Fibroblast of villous mesenchyme (primary cell): Measurements from ENCODE around the gene RBBP8NL. TPM values are rescaled to one million over a fixed set of nuclear protein-coding genes. Genes with fewer than 3 reads are reported as not detected.

Experiments
- DNase-seq: peaks from one replicate; pipeline ENCODE4 v3.0.0-alpha.2; 2010; ENCODE audit warnings: low read depth
- H3K4me3 ChIP-seq: 2 replicates; pipeline ENCODE4 v1.5.1; 2011; ENCODE audit warnings: low read depth, mild to moderate bottlenecking, low read length
- total RNA-seq: library from RNA; depleted of rRNA; stranded (reverse); fragments of >200 nt; gene quantifications from 2 replicates; pipeline ENCODE4 v1.2.3, GENCODE V29; 2012
- TF ChIP-seq, protein P1 (sequence below): IDR thresholded peaks from 2 replicates; pipeline ENCODE4 v1.5.1; 2012; ENCODE audit warnings: low read depth, mild to moderate bottlenecking, low read length; ENCODE audit not compliant: insufficient read depth

Gene RBBP8NL
- total RNA-seq, 1 donor = not detected

DNA sequence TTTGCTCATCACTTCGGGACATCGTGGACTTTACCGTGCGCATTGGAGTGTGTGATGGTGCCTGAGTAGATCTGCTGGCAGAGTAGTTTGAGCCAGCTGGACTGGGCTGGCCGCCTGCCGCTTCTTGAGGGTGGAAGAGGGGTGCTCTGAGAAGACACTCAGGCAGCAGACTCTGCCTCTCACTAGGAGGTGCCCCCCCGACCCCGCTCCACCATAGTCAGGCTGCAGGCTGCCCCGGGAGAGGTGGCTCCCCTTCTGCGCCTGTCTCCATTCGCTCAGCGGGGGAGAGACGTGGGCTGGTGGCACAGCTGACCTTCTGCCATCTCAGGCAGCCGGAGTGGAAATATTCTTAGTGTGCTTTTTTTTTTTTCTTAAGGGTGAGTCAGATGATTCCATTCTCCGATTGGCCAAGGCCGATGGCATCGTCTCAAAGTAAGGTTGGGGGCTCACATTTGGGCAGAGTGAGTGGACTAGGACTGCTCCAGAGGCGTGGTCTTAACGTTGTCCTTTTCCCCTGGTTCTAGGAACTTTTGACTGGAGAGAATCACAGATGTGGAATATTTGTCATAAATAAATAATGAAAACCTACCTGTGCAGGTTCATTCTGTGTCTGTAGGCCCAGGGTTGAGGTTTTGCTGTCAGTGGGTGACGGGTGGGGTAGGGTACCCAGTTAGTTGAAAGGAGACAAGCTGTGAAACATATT lies 39.3 kb downstream of the RBBP8NL start:
- DNase-seq = no peak
- TF ChIP-seq, protein P1, sequence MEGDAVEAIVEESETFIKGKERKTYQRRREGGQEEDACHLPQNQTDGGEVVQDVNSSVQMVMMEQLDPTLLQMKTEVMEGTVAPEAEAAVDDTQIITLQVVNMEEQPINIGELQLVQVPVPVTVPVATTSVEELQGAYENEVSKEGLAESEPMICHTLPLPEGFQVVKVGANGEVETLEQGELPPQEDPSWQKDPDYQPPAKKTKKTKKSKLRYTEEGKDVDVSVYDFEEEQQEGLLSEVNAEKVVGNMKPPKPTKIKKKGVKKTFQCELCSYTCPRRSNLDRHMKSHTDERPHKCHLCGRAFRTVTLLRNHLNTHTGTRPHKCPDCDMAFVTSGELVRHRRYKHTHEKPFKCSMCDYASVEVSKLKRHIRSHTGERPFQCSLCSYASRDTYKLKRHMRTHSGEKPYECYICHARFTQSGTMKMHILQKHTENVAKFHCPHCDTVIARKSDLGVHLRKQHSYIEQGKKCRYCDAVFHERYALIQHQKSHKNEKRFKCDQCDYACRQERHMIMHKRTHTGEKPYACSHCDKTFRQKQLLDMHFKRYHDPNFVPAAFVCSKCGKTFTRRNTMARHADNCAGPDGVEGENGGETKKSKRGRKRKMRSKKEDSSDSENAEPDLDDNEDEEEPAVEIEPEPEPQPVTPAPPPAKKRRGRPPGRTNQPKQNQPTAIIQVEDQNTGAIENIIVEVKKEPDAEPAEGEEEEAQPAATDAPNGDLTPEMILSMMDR = no peak
- peak overlapping the region; percentile 97 for H3K4me3 ChIP-seq

DNA sequence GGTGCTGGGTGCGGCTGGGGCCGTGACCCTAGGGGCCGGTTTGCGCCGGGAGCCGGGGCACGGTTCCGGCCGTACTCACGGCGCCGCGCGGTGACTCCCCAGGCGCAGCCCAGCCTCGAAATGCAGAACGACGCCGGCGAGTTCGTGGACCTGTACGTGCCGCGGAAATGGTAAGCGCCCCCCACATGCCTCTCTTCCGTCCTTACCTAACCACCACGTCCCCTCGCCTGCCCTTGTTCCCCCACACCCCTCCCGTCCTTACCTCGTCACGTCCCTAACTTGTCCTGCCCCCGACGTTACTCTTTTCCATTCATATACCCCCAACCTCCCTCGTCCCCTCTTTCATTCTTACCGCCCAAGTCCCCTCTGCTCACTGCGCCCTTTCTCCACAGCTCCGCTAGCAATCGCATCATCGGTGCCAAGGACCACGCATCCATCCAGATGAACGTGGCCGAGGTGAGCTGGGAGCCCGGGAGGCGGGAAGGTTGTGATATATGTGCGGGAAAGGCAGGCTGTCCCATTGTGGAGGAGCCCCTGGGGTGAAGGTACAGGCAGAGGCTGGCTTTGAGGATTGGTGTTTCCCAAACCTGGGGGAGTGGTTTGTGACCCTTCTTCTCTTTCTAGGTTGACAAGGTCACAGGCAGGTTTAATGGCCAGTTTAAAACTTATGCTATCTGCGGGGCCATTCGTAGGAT lies 40.0 kb downstream of the RBBP8NL start:
- DNase-seq = no peak
- H3K4me3 ChIP-seq = peak overlapping the region; percentile 97
- TF ChIP-seq, protein P1 = no peak

DNA sequence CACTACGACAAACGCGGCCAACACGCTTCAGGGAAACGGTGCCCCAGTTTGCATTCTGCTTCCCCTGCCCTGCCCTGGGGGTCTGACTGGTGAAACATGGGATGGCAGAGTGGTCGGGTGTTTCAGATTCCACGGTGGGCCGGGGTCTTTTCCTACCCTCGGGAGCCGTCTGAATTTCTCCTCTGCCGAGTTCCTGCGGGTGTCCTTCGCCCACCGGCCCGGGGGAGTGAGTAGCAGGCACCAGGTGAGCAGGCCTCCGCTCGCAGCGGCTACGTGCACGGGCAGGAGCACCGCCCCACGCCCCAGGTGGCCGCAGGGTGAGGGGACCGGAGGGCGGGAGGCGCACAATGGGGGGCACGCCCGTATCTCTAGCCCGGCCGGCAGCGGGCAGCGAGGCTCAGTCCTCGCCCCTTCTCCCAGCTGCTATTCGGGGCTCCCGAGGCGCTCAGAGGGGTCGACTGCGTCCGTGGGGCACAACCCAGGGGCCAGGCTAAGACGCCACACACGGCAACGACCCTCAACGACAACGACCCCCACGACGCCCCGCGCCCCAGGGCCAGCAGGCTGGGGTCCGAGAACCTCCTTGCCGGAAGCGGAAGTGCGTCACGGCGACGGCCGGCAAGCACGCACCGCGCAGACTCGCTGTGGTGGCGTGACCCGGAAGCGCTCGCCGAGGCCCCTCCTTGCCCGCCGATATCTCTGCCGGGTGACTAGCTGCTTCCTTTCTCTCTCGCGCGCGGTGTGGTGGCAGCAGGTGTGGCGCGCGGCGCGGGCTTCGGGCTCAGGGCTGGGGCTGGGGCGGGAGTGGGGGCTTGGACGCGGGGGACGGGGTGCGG lies 40.7 kb downstream of the RBBP8NL start, which contains the start of gene RPS21:
RPS21 (plus strand) TSS at position 721 of the 836 bp plus-strand sequence. CDS start 236 bp downstream, outside the sequence.
- TF ChIP-seq, protein P1 = no peak
- peak within 1 kb of the TSS; percentile 97 for H3K4me3 ChIP-seq
- peak; percentile 90 for DNase-seq

DNA sequence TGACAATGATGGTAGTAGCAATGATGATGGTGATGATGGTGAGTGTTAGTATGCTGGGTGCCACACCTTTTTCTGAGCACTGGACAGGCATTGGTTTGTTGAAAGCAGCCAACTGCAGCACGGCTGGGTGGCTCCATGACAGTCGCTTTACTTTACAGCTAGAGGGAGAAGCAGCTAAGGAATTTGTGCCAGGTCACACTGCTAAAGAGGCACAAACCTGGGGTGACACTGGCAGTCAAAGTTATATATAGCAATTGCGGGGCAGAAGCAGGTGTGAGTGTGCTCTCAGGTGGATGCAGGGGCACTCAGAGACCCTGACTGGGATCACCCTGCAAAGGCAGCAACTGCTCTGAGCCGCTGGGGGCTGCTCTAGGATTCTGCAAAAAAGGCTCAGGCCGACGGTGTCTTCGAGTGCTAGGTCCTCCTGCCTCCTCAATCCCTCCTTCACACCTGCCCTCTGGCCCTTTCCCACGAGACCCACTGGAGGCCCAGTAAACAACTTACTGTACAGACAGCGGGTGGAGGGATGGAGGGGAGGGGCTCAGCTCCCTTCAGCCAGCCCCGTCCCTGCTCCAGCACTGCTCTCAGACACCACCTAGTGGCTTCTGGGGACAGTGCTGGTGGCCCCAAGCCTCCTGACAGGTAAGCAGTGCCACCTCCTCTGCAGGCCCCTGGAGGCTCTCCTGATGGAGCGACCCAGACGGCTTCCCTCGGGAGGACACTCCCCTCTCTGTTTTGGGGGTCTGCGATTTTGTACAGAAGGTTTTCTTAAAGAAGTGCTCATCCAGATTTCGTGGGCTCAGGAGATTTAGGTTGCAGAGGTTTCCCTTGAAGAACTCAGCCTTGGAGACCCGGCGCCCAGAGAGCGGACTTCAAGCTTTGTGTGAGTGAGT lies 44.8 kb downstream of the RBBP8NL start:
- no peak overlapping the region for H3K4me3 ChIP-seq
- peak; percentile 77 for DNase-seq
- TF ChIP-seq, protein P1 = peak; percentile 99

DNA sequence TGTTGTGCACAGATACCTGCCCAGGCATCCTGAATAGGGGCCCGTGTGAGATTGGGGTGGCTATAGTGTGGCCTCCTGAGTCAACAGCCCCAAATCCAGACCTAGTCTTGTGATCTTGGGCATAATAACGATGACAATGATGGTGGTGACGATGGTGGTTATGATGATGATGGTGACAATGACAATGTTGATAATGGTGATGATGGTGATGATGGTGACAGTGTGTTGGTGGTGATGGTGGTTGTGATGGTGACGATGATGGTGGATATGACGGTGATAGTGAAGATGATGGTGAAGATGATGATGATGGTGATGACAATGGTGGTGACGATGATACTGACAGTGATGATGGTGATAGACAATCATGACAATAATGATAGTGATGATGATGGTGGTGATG lies 45.5 kb downstream of the RBBP8NL start:
- no peak for DNase-seq
- no peak overlapping the region for H3K4me3 ChIP-seq
- TF ChIP-seq, protein P1 = no peak
